Kasumi-1 (cell line): ENCODE results near the gene PDE9A.

Experiments
- DNase-seq, 2 experiments: peaks; one replicate each; lab custom pipeline; 2025; lab: John Stamatoyannopoulos, UW

PDE9A gene

GRCh38 chr21:42775123-42775522 is 121.7 kb downstream of the PDE9A start:
- DNase-seq, result no peak

GRCh38 chr21:42775891-42776290 is 122.5 kb downstream of the PDE9A start:
- DNase-seq, result no peak

- no peak for DNase-seq
Observed at GRCh38 chr21:42777064-42777756, 123.8 kb downstream of the PDE9A start.

GRCh38 chr21:42777757-42778344 is 124.4 kb downstream of the PDE9A start:
- no peak for DNase-seq

GRCh38 chr21:42779431-42779861 is 126.0 kb downstream of the PDE9A start:
- no peak for DNase-seq

- DNase-seq, result no peak
Observed at GRCh38 chr21:42780617-42781016, 127.2 kb downstream of the PDE9A start.

- DNase-seq, result no peak
Observed at GRCh38 chr21:42781150-42781970, 127.9 kb downstream of the PDE9A start.

- no peak for DNase-seq
Observed at GRCh38 chr21:42781971-42782722, 128.7 kb downstream of the PDE9A start.

- DNase-seq, result no peak
Observed at GRCh38 chr21:42782723-42783242, 129.4 kb downstream of the PDE9A start.

GRCh38 chr21:42784276-42784675 is 130.9 kb downstream of the PDE9A start:
- no peak for DNase-seq

- no peak for DNase-seq
Observed at GRCh38 chr21:42784896-42785451, 131.6 kb downstream of the PDE9A start.

- DNase-seq, result no peak
Observed at GRCh38 chr21:42785666-42786427, 132.4 kb downstream of the PDE9A start.

GRCh38 chr21:42786884-42787283 is 133.5 kb downstream of the PDE9A start:
- no peak for DNase-seq

GRCh38 chr21:42787613-42788012 is 134.2 kb downstream of the PDE9A start:
- DNase-seq, result no peak

GRCh38 chr21:42790520-42791065 is 137.2 kb downstream of the PDE9A start:
- no peak for DNase-seq

- no peak for DNase-seq
Observed at GRCh38 chr21:42793774-42794173, 140.4 kb downstream of the PDE9A start.

GRCh38 chr21:42794551-42794950 is 141.1 kb downstream of the PDE9A start:
- no peak for DNase-seq

GRCh38 chr21:42796327-42797062 is 143.1 kb downstream of the PDE9A start:
- DNase-seq, result no peak

- no peak for DNase-seq
Observed at GRCh38 chr21:42797522-42797921, 144.1 kb downstream of the PDE9A start.

GRCh38 chr21:42798106-42798505 is 144.7 kb downstream of the PDE9A start:
- no peak for DNase-seq
